NCI-H446 (cell line): ENCODE results near the gene AGPAT4.

Experiments used
- DNase-seq, 2 experiments: peaks; one replicate each; lab custom pipeline; 2025; lab: John Stamatoyannopoulos, UW

AGPAT4 gene

DNA sequence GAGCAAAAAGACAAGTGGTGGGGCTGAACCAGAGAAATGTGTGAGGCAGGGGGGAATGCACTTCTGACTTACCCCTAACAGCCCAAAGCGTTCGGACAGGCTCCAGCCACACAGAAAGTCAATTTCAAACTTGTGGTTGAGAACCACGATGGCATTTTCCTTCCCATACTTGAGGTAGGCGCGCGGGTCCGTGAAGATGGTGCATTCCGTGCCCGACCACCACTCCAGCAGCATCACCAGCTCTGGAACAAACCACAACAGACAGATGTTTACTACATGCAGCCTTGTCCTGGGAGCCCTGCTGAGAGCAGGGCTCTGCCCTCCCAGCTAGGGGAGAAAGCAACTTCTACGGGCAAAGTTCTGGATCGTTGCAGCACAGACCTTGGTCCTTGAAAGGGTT, 107.7 kb downstream of the AGPAT4 start:
- DNase-seq: no peak

DNA sequence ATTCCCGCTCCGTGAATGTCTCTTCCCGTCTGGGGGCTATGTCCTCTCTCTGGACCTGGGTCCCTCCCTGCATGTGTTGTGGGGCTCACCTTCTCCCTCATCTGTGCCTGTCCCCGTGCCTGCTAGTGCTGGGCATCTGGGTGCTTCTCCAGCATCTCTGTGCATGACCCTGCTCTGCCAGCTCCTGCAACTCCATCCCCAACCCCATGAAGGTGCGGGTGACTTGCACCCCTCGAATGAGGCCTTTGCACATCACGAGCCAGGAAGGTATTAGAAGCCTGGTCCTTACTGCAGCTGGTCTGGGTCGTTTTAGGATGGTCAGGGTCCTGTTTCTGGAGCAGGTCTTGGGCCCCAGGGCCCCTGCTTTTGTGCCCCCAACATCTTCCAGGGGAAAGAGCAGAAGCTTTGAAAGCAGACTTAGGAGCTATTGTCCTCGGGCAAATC, 109.7 kb downstream of the AGPAT4 start:
- no peak for DNase-seq

DNA sequence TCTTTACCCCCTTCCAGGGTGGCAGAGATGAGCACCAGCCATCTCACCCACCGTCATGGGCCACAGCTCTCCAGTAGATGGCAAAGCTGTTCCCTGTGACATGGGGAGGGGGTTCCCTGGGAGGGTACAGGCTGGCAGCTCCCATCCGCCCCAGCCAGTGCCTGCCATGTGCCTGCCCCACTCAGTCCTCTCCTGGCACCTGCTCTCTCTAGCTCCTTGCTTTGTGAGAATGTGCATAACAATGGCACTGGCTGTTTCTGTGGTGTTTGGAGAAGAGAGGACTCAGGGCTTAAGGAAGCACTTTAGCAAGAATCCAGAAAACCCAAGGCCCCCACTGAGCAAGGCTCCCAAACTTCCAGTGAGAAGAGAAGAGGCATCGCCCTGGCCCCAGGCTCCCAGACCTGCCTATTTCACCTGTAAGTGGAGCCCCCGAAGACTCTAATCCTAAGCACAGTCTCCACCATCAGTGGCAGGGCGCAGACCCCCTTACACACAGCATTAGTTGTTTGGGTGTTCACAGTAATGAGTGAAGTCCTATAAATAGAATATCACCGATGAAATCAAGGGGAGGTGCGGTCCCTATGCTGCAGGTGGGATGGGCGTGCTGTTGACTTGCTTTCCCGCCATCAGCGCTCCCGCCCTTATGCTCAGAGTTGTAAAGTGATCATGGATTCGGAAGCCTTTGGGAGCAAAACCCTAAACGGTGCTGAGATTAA, 110.2 kb downstream of the AGPAT4 start:
- no peak for DNase-seq

GRCh38 chr6:161162722-161163121, 111.1 kb downstream of the AGPAT4 start:
- no peak for DNase-seq

DNA sequence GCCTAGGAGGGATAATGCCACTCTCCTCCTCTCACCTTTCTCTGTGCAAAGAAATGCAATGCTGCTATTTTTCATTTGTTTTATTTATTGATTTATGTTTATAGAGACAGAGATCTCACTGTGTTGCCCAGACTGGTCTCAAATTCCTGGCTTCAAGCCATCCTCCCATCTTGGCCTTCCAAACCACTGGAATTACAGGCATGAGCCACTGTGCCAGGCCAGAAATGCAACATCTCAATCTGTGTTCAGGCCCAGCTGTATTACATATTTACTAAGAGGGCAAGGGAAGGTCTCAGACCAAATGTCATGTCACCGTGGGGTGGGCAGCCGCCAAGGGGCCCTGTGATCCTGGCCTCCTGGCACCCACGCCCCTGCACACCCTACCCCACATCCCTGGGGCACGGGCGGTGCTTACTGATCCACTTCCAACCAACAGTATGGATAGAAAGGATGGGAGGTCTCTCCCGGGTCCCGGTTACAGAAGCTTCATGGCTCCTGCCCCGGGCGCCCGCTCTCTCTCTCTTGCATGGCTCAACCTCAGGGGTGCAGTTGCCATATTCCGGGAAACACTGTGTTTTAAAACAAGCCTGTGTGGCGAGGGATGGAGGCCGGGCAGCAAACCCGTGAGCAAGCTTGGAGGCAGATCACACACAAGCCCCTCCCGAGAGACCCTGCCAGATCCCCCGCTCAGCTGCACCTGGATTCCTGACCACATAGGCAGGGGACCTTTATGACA, 111.8 kb downstream of the AGPAT4 start:
- no peak for DNase-seq

GRCh38 chr6:161161121-161161520, 112.7 kb downstream of the AGPAT4 start:
- no peak for DNase-seq

GRCh38 chr6:161154796-161155335, 119.0 kb downstream of the AGPAT4 start:
- no peak for DNase-seq

GRCh38 chr6:161153725-161154124, 120.1 kb downstream of the AGPAT4 start:
- DNase-seq: no peak

DNA sequence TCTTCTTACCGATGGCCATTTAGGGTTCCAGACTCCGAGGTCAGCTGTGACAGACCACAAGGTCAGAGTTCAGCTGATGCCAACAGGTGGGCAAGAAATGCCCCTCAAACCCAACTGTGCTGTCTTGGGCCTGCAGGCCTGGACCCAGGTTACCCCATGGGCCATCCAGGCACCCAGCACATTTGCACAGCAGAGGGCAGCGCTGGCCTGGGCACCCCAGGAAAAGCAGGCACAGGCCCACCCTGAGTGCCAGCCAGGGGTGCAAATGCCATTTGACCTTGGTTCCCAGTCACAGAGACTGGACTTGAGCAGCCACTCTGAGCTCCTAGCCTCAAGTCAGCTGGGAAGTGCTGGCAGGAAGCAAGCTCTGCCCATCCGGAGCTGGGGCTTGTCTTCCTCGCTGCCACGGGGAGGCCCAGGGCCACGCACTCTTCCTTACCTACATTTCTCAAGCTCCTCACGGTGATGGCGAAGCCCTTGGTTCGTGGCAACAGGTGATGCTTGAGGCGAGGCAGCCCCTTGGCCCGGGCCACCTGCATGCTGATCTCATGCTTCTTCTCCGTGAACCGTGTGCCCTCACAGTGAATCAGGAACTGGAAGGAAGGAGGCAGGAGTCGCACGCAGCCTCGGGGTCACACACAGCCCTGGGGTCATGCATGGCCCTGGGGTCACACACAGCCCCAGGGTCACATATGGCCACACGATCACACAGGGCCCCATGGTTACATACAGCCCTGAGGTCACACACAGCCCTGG, 120.8 kb downstream of the AGPAT4 start:
- DNase-seq: no peak

DNA sequence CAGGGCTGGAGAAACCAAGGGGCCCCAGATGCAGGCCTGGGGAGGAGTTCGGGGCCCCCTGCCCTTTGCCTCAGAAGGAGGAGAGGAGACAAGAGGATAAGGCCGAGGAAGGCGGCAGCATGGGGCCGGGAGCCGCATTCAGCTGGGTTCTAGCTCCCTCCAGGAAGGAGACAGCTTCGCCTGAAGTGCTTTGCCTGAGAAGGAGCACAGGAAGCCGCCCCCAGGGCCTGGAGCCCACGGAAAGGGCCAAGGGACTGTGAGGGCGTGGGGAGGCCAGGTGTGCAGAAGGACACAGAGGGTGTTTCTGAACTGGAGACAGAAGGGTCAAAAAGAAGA, 121.4 kb downstream of the AGPAT4 start:
- no peak for DNase-seq

DNA sequence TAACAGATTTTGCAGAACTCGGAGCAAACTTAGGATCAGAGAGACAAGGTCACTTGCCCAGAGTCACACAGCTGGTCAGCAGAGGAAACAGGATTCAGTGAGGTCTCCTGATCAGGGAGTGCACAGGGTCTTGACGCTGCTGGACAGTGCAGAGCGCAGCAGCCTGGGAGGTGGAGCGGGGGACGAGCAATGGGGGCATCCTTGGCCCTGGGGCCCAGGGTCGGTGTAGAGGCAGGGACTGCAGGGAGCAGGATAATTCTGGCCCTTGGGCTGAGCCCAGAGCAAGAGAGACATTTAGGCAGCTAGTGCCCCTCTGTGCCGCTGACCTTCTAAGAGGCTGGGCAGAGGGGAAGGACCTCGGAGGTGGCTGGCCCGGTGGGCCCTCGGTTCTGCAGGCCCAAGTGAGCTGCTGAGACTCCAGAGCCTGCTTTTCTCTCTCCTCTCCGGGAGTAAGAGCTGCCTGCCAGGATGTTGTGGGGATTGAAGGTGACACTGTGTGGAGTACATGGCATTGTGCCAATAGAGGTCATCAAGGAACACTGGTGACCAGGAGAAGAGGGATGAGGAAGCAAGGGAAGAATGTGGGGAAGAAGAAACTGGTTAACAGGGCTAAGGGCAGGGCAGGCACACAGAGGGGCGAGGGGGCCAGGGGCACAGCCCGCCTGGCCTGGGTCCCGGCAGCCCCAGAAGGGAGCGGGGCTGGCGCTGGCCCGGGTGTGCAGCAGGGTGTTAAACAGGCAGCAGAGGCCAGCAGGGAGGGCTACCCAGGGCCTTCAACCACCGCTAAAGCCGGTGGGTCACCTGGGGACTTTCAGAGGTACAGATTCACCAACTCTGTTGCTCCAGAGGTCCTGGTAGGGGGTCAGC, 122.0 kb downstream of the AGPAT4 start:
- no peak for DNase-seq

DNA sequence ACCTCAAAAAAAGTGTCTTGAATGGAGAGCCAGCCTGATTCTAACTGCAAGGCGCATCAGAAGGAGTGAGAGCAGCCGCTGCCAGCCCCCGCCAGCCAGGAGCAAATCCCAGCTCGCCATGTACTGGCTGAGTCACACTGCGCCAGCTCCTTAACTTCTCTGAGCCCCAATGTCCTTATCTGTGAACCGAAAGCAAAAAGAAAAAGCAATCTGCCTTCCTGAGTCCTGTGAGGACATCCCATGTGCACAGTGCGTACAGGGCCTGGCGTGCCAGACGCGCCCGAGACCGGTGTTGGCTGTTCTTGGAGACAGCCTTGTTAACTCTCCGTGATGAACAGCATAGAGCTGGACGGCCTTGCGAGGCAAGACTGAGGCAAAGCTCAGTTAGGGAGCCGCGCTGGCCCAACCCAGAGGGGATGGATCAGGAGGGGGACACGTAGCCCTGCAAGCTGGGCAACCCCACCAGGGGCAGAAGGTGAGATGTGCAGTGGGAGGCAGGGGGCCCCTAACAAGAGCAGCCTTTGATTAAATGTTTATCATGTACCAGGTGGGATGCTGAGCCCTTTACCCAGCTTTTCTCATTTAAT, 122.7 kb downstream of the AGPAT4 start:
- DNase-seq: no peak

DNA sequence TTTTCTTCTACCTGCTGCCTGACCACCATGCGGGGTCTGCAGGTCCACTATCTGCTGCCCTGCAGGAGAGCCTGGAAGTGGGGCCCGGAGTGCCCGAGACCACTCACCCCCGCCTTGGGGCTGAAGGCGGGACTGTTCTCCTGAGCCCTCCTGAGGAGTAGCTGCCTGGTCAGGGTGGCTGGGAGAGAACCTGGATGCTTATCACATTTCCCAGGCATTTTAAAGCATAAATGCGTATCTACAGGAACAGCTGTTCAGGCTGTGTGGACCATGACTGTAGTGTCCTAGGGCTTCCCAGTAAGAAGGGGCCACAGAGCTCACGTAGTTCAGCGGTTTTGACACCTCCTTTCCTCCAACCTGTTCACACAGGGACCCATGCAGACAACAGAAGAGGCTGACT, 123.3 kb downstream of the AGPAT4 start:
- no peak for DNase-seq

DNA sequence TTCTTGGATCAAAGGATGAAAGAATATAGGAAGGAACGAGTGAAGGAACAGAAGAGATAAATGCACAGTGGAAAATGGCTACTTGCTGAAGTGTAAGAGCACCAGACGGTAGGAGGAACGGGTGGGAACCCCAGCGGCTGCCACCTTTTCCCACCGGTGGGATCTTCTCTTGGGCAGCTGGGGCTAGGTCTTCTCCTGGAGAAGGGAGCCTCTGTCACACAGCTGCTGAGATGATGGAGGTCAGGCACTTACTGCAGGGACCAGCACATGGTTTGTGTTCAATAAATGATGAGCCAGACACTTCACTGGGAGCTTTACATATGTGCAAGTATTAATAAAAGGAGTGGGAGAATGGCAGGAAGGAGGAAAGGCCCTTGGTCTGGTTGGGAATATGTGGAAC, 123.7 kb downstream of the AGPAT4 start:
- DNase-seq: no peak

DNA sequence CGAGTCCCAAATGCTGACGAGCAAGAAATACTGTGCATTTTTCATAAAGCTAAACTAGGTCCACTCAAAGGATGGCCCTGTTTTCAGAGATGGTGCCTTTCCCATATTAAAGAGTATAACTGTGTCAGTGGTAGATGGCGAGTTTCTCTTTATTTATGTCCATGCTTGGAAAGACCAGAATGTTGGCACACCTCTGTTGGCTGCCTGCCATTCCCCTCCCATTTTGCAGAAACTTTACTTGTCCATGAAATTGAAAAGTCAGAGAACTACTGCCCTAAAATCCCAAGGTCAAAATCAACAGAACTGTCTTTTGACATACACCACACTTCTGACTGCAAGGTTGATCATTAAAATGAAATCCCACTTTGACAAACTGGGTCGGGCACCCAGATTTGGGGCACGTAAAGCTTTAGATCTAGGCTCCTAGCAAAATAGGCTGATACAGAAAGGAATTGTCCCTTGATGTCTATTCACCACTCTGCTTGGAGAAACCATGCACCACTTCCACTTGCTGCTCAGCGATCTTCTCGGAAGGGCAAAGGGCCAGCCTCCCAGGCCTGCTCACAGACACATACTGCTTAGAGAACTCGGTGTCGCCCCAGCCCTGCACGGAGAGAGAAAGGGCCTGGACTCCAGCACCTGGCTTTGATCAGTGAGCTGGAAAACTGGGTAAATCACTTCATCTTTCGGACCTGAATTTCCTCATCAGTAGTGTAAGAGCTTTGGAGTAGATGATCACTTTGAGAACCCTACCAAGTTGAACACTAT, 130.0 kb downstream of the AGPAT4 start:
- no peak for DNase-seq

GRCh38 chr6:161142957-161143296, 130.9 kb downstream of the AGPAT4 start:
- DNase-seq: no peak

DNA sequence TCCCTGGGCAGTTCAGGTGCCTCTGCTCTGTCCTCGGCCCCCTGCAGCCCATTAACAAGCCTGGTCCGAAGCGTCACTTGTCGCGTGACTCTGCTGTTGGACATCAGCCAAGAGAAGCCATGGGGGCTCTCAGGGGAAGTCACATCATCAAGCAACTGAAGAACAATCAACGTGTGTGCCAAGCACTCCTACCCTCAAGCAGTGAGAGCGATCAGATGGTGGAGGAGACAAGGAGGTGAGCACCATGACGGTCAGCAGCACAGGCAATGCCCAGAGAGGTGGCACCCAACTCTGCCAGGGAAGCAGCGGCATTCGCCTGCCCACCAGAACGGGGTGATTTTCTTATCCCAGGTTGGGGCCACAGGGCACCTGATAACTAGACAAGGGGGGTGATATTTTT, 132.7 kb downstream of the AGPAT4 start:
- no peak for DNase-seq

DNA sequence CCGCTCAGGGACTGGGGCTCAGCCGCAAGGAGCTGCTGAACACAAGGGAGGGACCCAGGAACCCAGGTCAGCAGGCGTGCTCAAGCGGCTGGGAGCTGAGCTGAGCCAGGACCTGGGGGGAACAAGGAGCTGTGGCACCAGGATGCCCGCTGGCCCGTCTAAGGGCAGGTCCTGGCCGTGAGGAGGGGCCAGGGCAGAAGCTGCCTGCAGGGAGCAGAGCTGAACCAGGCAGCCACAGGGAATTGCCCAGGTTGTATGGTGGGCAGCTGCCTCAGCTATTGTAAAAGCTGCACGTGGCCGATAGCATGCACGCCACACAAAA, 133.3 kb downstream of the AGPAT4 start:
- DNase-seq: no peak

DNA sequence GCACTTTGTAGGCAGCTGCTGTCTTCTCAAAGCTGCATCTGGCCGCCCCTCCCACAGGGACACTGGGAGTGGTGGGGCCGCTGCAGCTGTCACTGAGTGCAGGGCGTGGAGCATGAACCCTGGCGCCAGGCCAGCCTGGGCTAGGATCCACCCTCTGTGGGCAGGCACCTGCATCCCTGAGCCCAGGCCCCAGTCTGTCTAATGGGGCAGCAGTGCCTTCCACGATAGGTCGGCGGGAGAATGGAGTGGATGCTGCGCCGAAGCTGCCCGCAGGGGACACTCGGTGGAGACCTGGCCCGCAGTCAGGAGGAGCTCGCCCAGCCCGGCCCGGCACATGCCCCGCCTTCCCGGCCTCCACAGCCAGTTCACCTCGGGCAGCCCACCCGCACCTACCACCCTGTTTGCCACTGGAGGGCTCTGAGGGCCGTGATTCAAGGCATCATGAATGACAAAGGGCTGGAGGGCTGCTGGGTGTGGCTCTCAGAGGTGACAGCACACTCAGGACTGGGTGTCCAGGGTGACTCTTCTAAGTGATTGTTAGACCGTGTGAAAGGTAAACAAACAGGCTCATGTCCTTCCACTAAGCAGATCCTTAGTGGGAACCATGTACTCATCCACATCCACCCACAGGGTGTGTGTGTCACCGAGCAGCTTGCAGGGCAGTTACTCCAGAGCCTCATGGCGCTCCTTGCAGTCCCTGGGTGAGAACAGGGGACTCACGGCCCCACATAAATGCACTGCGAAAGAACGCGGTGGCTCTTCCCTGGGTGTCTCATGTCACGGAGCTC, 133.9 kb downstream of the AGPAT4 start:
- no peak for DNase-seq

GRCh38 chr6:161139304-161139765, 134.5 kb downstream of the AGPAT4 start:
- no peak for DNase-seq
